K562 (cell line): Measurements from ENCODE around the gene LIPT2. TPM values are rescaled to one million over a fixed set of nuclear protein-coding genes. Genes with fewer than 3 reads are reported as not detected.

Source experiments
- CEBPB ChIP-seq: fragments of 450-650 bp; IDR thresholded peaks from 2 replicates; pipeline ENCODE4 v1.6.1; 2016; ENCODE audit warnings: missing genetic modification characterization, missing compliant biosample characterization
- CEBPG ChIP-seq, 3 experiments: fragments of 200-800 bp in 1 of 3; sonication (Bioruptor generic) in 1 of 3; sonication (generic) in 1 of 3; formaldehyde crosslinking in 1 of 3; IDR thresholded peaks in 2 of 3; conservative IDR thresholded peaks in 1 of 3; 2 replicates each; pipeline versions ENCODE4 v1.6.1 to v1.8.0; 2016 to 2022; ENCODE audit warnings: missing compliant biosample characterization in 2 of 3, missing genetic modification characterization in 2 of 3, mild to moderate bottlenecking in 1 of 3, missing genetic modification reagents in 1 of 3
- DPF2 ChIP-seq: fragments of 450-650 bp; IDR thresholded peaks from 2 replicates; pipeline ENCODE4 v1.6.1; 2016
- L3MBTL2 ChIP-seq: fragments of 450-650 bp; IDR thresholded peaks from 2 replicates; pipeline ENCODE4 v1.6.1; 2016; ENCODE audit warnings: mild to moderate bottlenecking, moderate library complexity
- MAFG ChIP-seq: fragments of 450-650 bp; conservative IDR thresholded peaks from 2 replicates; pipeline ENCODE4 v1.6.1; 2016; ENCODE audit warnings: missing genetic modification characterization, missing compliant biosample characterization
- SP2 ChIP-seq: IDR thresholded peaks from 2 replicates; pipeline ENCODE4 v1.6.1; 2011; ENCODE audit warnings: mild to moderate bottlenecking, low read depth, low read length, moderate library complexity; ENCODE audit not compliant: poor library complexity, severe bottlenecking; ENCODE audit errors: extremely low read depth
- SRSF7 ChIP-seq: fragments of 200-400 bp; formaldehyde crosslinking; optimal IDR thresholded peaks from 2 replicates; pipeline ENCODE3; 2017; ENCODE audit warnings: mild to moderate bottlenecking, low read depth, low read length
- TCF3 ChIP-seq: sonication (generic); formaldehyde crosslinking; IDR thresholded peaks from 2 replicates; pipeline ENCODE4 v1.4.0; 2020; ENCODE audit warnings: mild to moderate bottlenecking, missing genetic modification reagents
- polyA plus RNA-seq, 8 experiments: library from polyadenylated mRNA; depleted of rRNA in 4 of 8; stranded (reverse) in 5 of 8; unstranded in 3 of 8; fragments of >200 nt; fragmentation: Nextera tagmentation in 2 of 8; fragmentation: Illumina TruSeq in 1 of 8; extraction: Ambion mirVana in 2 of 8; extraction: Trizol in 1 of 8; gene quantifications; 2 replicates each; pipeline versions ENCODE4 v1.2.1 to v1.2.3, GENCODE V29; 2011 to 2014; ENCODE audit warnings: inconsistent platforms in 1 of 8, missing spikeins in 1 of 8
- total RNA-seq, 7 experiments: library from RNA; depleted of rRNA in 6 of 7; stranded (reverse); fragments of >200 nt in 6 of 7; fragmentation: Illumina TruSeq in 2 of 7; extraction: Trizol in 2 of 7; gene quantifications; 2 replicates each; pipeline versions ENCODE4 v1.2.1 to v1.2.3, GENCODE V29; 2011 to 2021; ENCODE audit warnings: low replicate concordance in 1 of 7
- TF ChIP-seq, protein P1 (sequence below): fragments of 450-650 bp; IDR thresholded peaks from 2 replicates; pipeline ENCODE4 v1.6.1; 2016; ENCODE audit warnings: mild to moderate bottlenecking, moderate library complexity
- TF ChIP-seq, protein P2 (sequence below), 2 experiments: fragments of 450-650 bp in 1 of 2; sonication (generic) in 1 of 2; formaldehyde crosslinking in 1 of 2; IDR thresholded peaks in 1 of 2; conservative IDR thresholded peaks in 1 of 2; 2 replicates each; pipeline versions ENCODE4 v1.6.1 to v1.8.1; 2016 to 2023; ENCODE audit warnings: mild to moderate bottlenecking in 2 of 2, moderate library complexity in 2 of 2, inconsistent platforms in 1 of 2, missing genetic modification reagents in 1 of 2
- TF ChIP-seq, protein P3 (sequence below): fragments of 450-650 bp; IDR thresholded peaks from 2 replicates; pipeline ENCODE4 v1.6.1; 2016; ENCODE audit warnings: missing biosample characterization, missing genetic modification characterization

The LIPT2 gene
- total and polyA plus RNA-seq, 9 of the 15 experiments (the other 6 are each of a cell fraction or from before 2014, with no cell fraction given) = 1.00 to 5.2 (median 3.5) TPM

DNA sequence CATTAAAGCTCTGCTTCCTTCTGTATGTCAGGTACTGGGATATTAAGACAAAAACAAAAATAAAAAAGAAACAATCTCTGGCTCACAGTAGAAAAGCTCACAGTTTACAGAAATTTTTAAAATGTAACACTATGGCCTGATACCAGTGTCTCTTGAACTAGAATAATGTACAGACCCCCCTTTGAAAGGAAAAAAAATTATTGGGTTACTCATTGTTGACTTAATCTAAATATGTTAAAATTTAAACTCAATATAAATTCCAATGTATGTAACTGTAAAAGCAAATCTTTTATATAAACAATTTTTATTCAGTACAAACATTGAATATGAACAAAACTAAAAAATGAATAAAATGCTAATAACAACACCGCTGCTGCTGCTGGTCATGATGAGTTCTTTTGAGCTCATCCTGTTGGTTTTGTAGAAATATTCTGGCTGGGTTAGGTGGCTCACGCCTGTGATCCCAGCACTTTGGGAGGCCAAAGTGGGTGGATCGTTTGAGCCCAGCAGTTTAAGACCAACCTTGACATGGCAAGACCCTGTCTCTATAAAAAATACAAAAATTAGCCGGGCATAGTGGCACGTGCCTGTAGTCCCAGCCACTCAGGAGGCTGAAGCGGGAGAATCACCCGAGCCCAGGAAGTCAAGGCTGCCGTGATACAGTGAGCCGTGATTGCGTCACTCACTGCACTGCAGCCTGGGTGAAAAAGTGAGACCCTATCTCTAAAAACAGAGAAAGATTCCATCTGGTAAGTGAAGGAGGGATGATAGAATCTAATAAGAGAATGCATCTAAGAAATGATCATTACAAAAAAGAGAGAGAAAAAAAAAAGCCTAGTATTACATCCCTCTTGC, 14.4 kb downstream of the LIPT2 start (continued):
- TF ChIP-seq CEBPG (CRISPR knock-in tag; IDR thresholded peaks at IDR 0.05) (peak; percentile 70), CEBPG (tag; conservative IDR thresholded peaks at IDR 0.05 in 1 of 2, IDR thresholded peaks at IDR 0.05 in 1 of 2) (peak; percentile 88 to 94), SRSF7 (no peak), MAFG (no peak), DPF2 (peak; percentile 59), TCF3 (no peak), SP2 (no peak), L3MBTL2 (peak; percentile 60; the same call in 1 of the 2 replicates), CEBPB (tag) (peak; percentile 94)
- TF ChIP-seq, protein P1, sequence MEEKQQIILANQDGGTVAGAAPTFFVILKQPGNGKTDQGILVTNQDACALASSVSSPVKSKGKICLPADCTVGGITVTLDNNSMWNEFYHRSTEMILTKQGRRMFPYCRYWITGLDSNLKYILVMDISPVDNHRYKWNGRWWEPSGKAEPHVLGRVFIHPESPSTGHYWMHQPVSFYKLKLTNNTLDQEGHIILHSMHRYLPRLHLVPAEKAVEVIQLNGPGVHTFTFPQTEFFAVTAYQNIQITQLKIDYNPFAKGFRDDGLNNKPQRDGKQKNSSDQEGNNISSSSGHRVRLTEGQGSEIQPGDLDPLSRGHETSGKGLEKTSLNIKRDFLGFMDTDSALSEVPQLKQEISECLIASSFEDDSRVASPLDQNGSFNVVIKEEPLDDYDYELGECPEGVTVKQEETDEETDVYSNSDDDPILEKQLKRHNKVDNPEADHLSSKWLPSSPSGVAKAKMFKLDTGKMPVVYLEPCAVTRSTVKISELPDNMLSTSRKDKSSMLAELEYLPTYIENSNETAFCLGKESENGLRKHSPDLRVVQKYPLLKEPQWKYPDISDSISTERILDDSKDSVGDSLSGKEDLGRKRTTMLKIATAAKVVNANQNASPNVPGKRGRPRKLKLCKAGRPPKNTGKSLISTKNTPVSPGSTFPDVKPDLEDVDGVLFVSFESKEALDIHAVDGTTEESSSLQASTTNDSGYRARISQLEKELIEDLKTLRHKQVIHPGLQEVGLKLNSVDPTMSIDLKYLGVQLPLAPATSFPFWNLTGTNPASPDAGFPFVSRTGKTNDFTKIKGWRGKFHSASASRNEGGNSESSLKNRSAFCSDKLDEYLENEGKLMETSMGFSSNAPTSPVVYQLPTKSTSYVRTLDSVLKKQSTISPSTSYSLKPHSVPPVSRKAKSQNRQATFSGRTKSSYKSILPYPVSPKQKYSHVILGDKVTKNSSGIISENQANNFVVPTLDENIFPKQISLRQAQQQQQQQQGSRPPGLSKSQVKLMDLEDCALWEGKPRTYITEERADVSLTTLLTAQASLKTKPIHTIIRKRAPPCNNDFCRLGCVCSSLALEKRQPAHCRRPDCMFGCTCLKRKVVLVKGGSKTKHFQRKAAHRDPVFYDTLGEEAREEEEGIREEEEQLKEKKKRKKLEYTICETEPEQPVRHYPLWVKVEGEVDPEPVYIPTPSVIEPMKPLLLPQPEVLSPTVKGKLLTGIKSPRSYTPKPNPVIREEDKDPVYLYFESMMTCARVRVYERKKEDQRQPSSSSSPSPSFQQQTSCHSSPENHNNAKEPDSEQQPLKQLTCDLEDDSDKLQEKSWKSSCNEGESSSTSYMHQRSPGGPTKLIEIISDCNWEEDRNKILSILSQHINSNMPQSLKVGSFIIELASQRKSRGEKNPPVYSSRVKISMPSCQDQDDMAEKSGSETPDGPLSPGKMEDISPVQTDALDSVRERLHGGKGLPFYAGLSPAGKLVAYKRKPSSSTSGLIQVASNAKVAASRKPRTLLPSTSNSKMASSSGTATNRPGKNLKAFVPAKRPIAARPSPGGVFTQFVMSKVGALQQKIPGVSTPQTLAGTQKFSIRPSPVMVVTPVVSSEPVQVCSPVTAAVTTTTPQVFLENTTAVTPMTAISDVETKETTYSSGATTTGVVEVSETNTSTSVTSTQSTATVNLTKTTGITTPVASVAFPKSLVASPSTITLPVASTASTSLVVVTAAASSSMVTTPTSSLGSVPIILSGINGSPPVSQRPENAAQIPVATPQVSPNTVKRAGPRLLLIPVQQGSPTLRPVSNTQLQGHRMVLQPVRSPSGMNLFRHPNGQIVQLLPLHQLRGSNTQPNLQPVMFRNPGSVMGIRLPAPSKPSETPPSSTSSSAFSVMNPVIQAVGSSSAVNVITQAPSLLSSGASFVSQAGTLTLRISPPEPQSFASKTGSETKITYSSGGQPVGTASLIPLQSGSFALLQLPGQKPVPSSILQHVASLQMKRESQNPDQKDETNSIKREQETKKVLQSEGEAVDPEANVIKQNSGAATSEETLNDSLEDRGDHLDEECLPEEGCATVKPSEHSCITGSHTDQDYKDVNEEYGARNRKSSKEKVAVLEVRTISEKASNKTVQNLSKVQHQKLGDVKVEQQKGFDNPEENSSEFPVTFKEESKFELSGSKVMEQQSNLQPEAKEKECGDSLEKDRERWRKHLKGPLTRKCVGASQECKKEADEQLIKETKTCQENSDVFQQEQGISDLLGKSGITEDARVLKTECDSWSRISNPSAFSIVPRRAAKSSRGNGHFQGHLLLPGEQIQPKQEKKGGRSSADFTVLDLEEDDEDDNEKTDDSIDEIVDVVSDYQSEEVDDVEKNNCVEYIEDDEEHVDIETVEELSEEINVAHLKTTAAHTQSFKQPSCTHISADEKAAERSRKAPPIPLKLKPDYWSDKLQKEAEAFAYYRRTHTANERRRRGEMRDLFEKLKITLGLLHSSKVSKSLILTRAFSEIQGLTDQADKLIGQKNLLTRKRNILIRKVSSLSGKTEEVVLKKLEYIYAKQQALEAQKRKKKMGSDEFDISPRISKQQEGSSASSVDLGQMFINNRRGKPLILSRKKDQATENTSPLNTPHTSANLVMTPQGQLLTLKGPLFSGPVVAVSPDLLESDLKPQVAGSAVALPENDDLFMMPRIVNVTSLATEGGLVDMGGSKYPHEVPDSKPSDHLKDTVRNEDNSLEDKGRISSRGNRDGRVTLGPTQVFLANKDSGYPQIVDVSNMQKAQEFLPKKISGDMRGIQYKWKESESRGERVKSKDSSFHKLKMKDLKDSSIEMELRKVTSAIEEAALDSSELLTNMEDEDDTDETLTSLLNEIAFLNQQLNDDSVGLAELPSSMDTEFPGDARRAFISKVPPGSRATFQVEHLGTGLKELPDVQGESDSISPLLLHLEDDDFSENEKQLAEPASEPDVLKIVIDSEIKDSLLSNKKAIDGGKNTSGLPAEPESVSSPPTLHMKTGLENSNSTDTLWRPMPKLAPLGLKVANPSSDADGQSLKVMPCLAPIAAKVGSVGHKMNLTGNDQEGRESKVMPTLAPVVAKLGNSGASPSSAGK = peak; percentile 56; the same call in 1 of the 2 replicates
- TF ChIP-seq, protein P2, sequence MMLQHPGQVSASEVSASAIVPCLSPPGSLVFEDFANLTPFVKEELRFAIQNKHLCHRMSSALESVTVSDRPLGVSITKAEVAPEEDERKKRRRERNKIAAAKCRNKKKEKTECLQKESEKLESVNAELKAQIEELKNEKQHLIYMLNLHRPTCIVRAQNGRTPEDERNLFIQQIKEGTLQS (IDR thresholded peaks at IDR 0.05) = peak; percentile 91
- TF ChIP-seq, protein P2 (CRISPR knock-in tag; conservative IDR thresholded peaks at IDR 0.05) = no peak
- TF ChIP-seq, protein P3, sequence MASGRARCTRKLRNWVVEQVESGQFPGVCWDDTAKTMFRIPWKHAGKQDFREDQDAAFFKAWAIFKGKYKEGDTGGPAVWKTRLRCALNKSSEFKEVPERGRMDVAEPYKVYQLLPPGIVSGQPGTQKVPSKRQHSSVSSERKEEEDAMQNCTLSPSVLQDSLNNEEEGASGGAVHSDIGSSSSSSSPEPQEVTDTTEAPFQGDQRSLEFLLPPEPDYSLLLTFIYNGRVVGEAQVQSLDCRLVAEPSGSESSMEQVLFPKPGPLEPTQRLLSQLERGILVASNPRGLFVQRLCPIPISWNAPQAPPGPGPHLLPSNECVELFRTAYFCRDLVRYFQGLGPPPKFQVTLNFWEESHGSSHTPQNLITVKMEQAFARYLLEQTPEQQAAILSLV (tag) = peak; percentile 32; the same call in 1 of the 2 replicates
